Measurements from ENCODE around the gene CHST9. TPM values are rescaled to one million over a fixed set of nuclear protein-coding genes. Genes with fewer than 3 reads are reported as not detected.

The CHST9 gene
- total RNA-seq, 1 donor from 2014 or later = 5.6 TPM

GRCh38 chr18:27202741-27203140 lies 17.6 kb upstream of the CHST9 start:
- Histone ChIP-seq H3K27ac (no peak overlapping the region), H3K4me3 (no peak overlapping the region)
- no peak for DNase-seq

GRCh38 chr18:27198036-27198435 lies 12.9 kb upstream of the CHST9 start:
- intact Hi-C loops (cut with DNase I) = no loop called here
- DNase-seq = no peak

More at GRCh38 chr18:27202741-27203140, 17.6 kb upstream of the CHST9 start:
- Histone ChIP-seq H3K4me1 (no peaks in the 10 kb centered on the region), H3K9me3 (no peaks in the 10 kb centered on the region), H3K27me3 (ENCODE audit: low read depth) (no peaks in the 10 kb centered on the region), H3K36me3 (no peaks in the 10 kb centered on the region)
- TF ChIP-seq CTCF (IDR thresholded peaks at IDR 0.05) = no peak
- ATAC-seq = no peak
- intact Hi-C loops (cut with DNase I) = no loop called here

GRCh38 chr18:27188309-27188708 lies 3.2 kb upstream of the CHST9 start:
- Histone ChIP-seq H3K27me3 (ENCODE audit: low read depth) (peaks cover 18% of the 10 kb centered on the region), H3K4me1 (no peaks in the 10 kb centered on the region), H3K36me3 (no peaks in the 10 kb centered on the region), H3K27ac (no peak overlapping the region), H3K9me3 (no peaks in the 10 kb centered on the region), H3K4me3 (no peak overlapping the region)
- no peak for ATAC-seq
- DNase-seq = no peak
- TF ChIP-seq CTCF (IDR thresholded peaks at IDR 0.05) = no peak
- intact Hi-C loops (cut with DNase I) = no loop called here

More at GRCh38 chr18:27198036-27198435, 12.9 kb upstream of the CHST9 start:
- Histone ChIP-seq H3K9me3 (no peaks in the 10 kb centered on the region), H3K27ac (no peak overlapping the region), H3K36me3 (no peaks in the 10 kb centered on the region), H3K4me1 (no peaks in the 10 kb centered on the region), H3K27me3 (ENCODE audit: low read depth) (no peaks in the 10 kb centered on the region), H3K4me3 (no peak overlapping the region)
- TF ChIP-seq CTCF (IDR thresholded peaks at IDR 0.05) = no peak
- ATAC-seq = no peak

- no peaks in the 10 kb centered on the region for H3K4me1 ChIP-seq
- ATAC-seq (no peak), DNase-seq (no peak)
- no peak overlapping the region for H3K27ac ChIP-seq
- no peak for TF ChIP-seq CTCF (IDR thresholded peaks at IDR 0.05)
- intact Hi-C loops (cut with DNase I) = no loop called here
- H3K27me3 ChIP-seq (ENCODE audit: low read depth) = peaks cover 18% of the 10 kb centered on the region
- no peaks in the 10 kb centered on the region for H3K9me3 ChIP-seq
- H3K36me3 ChIP-seq = no peaks in the 10 kb centered on the region
- no peak overlapping the region for H3K4me3 ChIP-seq
Measured at GRCh38 chr18:27185897-27186296, 789 bp upstream of the CHST9 start.

GRCh38 chr18:27184115-27185024 lies 738 bp downstream of the CHST9 start:
- intact Hi-C loops (cut with DNase I) = no loop called here
- DNase-seq (no peak), ATAC-seq (peak; percentile 19 to 29)
- peaks cover 18% of the 10 kb centered on the region for H3K27me3 ChIP-seq (ENCODE audit: low read depth)
- no peak for TF ChIP-seq CTCF (IDR thresholded peaks at IDR 0.05)
- H3K27ac ChIP-seq = no peak overlapping the region
- no peaks in the 10 kb centered on the region for H3K9me3 ChIP-seq
- H3K4me1 ChIP-seq = no peaks in the 10 kb centered on the region
- peak overlapping the region; percentile 37 for H3K4me3 ChIP-seq
- no peaks in the 10 kb centered on the region for H3K36me3 ChIP-seq
